ENCODE results near the gene NLK. TPM values are rescaled to one million over a fixed set of nuclear protein-coding genes. Genes with fewer than 3 reads are reported as not detected.
"Not testable (repeated sequence)": the region's sequence is repeated elsewhere in the genome, so short reads cannot be mapped to it uniquely, and the experiment has no call there.

Gene NLK
- total RNA-seq, 1 donor from 2014 or later, result 30.6 TPM

DNA sequence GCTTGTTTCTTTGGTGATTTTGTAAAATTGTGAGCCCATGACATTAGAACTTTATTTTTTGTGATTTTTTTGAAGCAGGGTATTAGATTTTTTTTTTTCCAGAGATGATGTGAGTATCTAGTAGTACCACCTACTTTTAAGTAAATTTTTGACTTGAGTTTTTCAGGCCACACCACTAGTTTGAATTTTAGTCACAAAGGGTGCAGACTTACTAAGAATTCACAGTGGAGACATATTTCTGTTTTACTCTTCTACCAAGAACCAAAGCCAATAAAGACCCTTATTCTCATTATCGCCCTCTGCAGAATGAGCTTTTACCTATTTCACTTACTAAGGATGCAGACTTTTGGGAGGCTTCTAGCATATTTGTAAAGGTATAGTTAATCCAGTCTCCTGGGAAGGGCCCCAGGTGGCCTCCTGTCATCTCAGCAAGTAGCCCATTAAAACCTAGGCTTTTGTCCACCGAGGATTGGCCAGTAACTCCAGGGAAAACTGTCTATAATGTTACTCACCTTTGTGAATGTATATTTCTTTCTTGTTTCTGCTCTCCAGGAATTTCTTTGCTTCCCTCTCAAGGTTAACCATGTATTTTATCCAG is 30.6 kb downstream of the NLK start:
- H4K20me1 ChIP-seq (ENCODE audit: insufficient read depth, low read length), result peaks cover 71% of the 10 kb centered on the region
- peaks cover 5% of the 10 kb centered on the region for H3K36me3 Mint-ChIP-seq (ENCODE audit: low read depth, unreplicated experiment)
- no peaks in the 10 kb centered on the region for H3K27me3 ChIP-seq (ENCODE audit: insufficient read depth, low read length)
- no peak overlapping the region for H3K27ac Mint-ChIP-seq (ENCODE audit: unreplicated experiment)
- no peak overlapping the region for H2AFZ ChIP-seq (ENCODE audit: low read depth, low read length)
- FAIRE-seq, result no peak
- H3K9ac ChIP-seq (ENCODE audit: low read length), result no peak overlapping the region
- H3K4me1 Mint-ChIP-seq (ENCODE audit: low read depth, unreplicated experiment), result peaks cover 2% of the 10 kb centered on the region
- peaks cover 1% of the 10 kb centered on the region for H3K9me3 Mint-ChIP-seq (ENCODE audit: unreplicated experiment)
- no peaks in the 10 kb centered on the region for H3K4me1 ChIP-seq (ENCODE audit: insufficient read depth, low read length)
- DNase-seq (ENCODE audit: low read depth), result no peak
- H3K27ac ChIP-seq (ENCODE audit: low read depth, low read length), result no peak overlapping the region
- no peaks in the 10 kb centered on the region for H3K36me3 ChIP-seq (ENCODE audit: insufficient read depth, low read length)
- H3K27me3 Mint-ChIP-seq (ENCODE audit: low read depth, unreplicated experiment), result no peaks in the 10 kb centered on the region
- TF ChIP-seq EZH2 (IDR thresholded peaks at IDR 0.05; ENCODE audit: insufficient read depth, low read length) (no peak), CTCF (IDR thresholded peaks at IDR 0.05; ENCODE audit: insufficient read depth, low read depth, low read length) (no peak)
- no peak overlapping the region for H3K4me3 Mint-ChIP-seq (ENCODE audit: unreplicated experiment)
- H3K4me3 ChIP-seq (ENCODE audit: insufficient read depth, low read depth, low read length), result no peak overlapping the region
- H3K79me2 ChIP-seq (ENCODE audit: insufficient read depth, low read length), result peaks cover 95% of the 10 kb centered on the region
- H3K9me3 ChIP-seq (ENCODE audit: insufficient read depth, low read depth, low read length), result no peaks in the 10 kb centered on the region
- H3K4me2 ChIP-seq (ENCODE audit: low read length), result no peak overlapping the region

DNA sequence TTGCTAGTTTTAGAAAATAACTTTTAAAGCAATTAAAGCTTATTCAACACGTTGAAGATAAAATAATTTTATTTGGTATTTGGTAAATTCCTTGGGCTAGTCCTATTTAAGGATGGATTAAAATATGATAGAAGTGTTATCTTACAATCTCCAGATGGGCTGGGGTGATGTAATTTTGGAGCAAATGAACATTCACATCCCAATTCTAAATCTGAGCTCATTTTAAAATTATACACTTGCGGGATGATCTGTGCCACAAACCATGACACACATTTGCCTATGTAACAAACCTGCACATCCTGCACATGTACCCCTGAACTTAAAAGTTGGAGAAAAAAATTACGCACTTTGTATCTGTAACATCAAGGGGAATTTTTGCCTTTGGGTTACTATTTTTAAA is 31.5 kb downstream of the NLK start:
- no peak for TF ChIP-seq CTCF (IDR thresholded peaks at IDR 0.05; ENCODE audit: insufficient read depth, low read depth, low read length)
- TF ChIP-seq EZH2 (IDR thresholded peaks at IDR 0.05; ENCODE audit: insufficient read depth, low read length), result no peak
- peaks cover 2% of the 10 kb centered on the region for H3K4me1 Mint-ChIP-seq (ENCODE audit: low read depth, unreplicated experiment)
- no peak for DNase-seq (ENCODE audit: low read depth)
- Histone ChIP-seq H3K9me3 (ENCODE audit: insufficient read depth, low read depth, low read length) (no peaks in the 10 kb centered on the region), H3K27me3 (ENCODE audit: insufficient read depth, low read length) (no peaks in the 10 kb centered on the region), H3K9ac (ENCODE audit: low read length) (no peak overlapping the region), H3K4me3 (ENCODE audit: insufficient read depth, low read depth, low read length) (no peak overlapping the region), H3K4me1 (ENCODE audit: insufficient read depth, low read length) (no peaks in the 10 kb centered on the region), H4K20me1 (ENCODE audit: insufficient read depth, low read length) (peaks cover 72% of the 10 kb centered on the region), H3K27ac (ENCODE audit: low read depth, low read length) (no peak overlapping the region), H3K36me3 (ENCODE audit: insufficient read depth, low read length) (no peaks in the 10 kb centered on the region), H3K79me2 (ENCODE audit: insufficient read depth, low read length) (peaks cover 95% of the 10 kb centered on the region), H3K4me2 (ENCODE audit: low read length) (no peak overlapping the region), H2AFZ (ENCODE audit: low read depth, low read length) (no peak overlapping the region)
- FAIRE-seq, result no peak
- no peak overlapping the region for H3K4me3 Mint-ChIP-seq (ENCODE audit: unreplicated experiment)
- no peaks in the 10 kb centered on the region for H3K27me3 Mint-ChIP-seq (ENCODE audit: low read depth, unreplicated experiment)
- peaks cover 2% of the 10 kb centered on the region for H3K36me3 Mint-ChIP-seq (ENCODE audit: low read depth, unreplicated experiment)
- H3K27ac Mint-ChIP-seq (ENCODE audit: unreplicated experiment), result no peak overlapping the region
- H3K9me3 Mint-ChIP-seq (ENCODE audit: unreplicated experiment), result peaks cover 1% of the 10 kb centered on the region

- Mint-ChIP-seq H3K36me3 (ENCODE audit: low read depth, unreplicated experiment) (peaks cover 6% of the 10 kb centered on the region), H3K4me3 (ENCODE audit: unreplicated experiment) (no peak overlapping the region), H3K9me3 (ENCODE audit: unreplicated experiment) (peaks cover 1% of the 10 kb centered on the region), H3K27ac (ENCODE audit: unreplicated experiment) (no peak overlapping the region), H3K4me1 (ENCODE audit: low read depth, unreplicated experiment) (peaks cover 2% of the 10 kb centered on the region), H3K27me3 (ENCODE audit: low read depth, unreplicated experiment) (no peaks in the 10 kb centered on the region)
- H3K9ac ChIP-seq (ENCODE audit: low read length), result no peak overlapping the region
- TF ChIP-seq EZH2 (IDR thresholded peaks at IDR 0.05; ENCODE audit: insufficient read depth, low read length) (no peak), CTCF (IDR thresholded peaks at IDR 0.05; ENCODE audit: insufficient read depth, low read depth, low read length) (no peak)
- FAIRE-seq (no peak), DNase-seq (ENCODE audit: low read depth) (no peak)
- peaks cover 86% of the 10 kb centered on the region for H4K20me1 ChIP-seq (ENCODE audit: insufficient read depth, low read length)
- H3K9me3 ChIP-seq (ENCODE audit: insufficient read depth, low read depth, low read length), result no peaks in the 10 kb centered on the region
- H2AFZ ChIP-seq (ENCODE audit: low read depth, low read length), result no peak overlapping the region
- H3K36me3 ChIP-seq (ENCODE audit: insufficient read depth, low read length), result no peaks in the 10 kb centered on the region
- H3K27ac ChIP-seq (ENCODE audit: low read depth, low read length), result no peak overlapping the region
- no peak overlapping the region for H3K4me3 ChIP-seq (ENCODE audit: insufficient read depth, low read depth, low read length)
- no peak overlapping the region for H3K4me2 ChIP-seq (ENCODE audit: low read length)
- H3K79me2 ChIP-seq (ENCODE audit: insufficient read depth, low read length), result peaks cover 99% of the 10 kb centered on the region
- H3K27me3 ChIP-seq (ENCODE audit: insufficient read depth, low read length), result no peaks in the 10 kb centered on the region
- no peaks in the 10 kb centered on the region for H3K4me1 ChIP-seq (ENCODE audit: insufficient read depth, low read length)
Observed at GRCh38 chr17:28076144-28076543, 33.7 kb downstream of the NLK start.

GRCh38 chr17:28077140-28077539 is 34.7 kb downstream of the NLK start:
- not testable (repeated sequence) for H3K36me3 ChIP-seq (ENCODE audit: insufficient read depth, low read length); DNase-seq (ENCODE audit: low read depth); H3K27me3 ChIP-seq (ENCODE audit: insufficient read depth, low read length); H2AFZ ChIP-seq (ENCODE audit: low read depth, low read length); H3K4me3 Mint-ChIP-seq (ENCODE audit: unreplicated experiment); H3K27me3 Mint-ChIP-seq (ENCODE audit: low read depth, unreplicated experiment); H3K36me3 Mint-ChIP-seq (ENCODE audit: low read depth, unreplicated experiment); H3K27ac ChIP-seq (ENCODE audit: low read depth, low read length); H3K4me1 Mint-ChIP-seq (ENCODE audit: low read depth, unreplicated experiment); H3K4me2 ChIP-seq (ENCODE audit: low read length); H3K4me1 ChIP-seq (ENCODE audit: insufficient read depth, low read length); H3K27ac Mint-ChIP-seq (ENCODE audit: unreplicated experiment); FAIRE-seq; H3K9ac ChIP-seq (ENCODE audit: low read length); H3K9me3 ChIP-seq (ENCODE audit: insufficient read depth, low read depth, low read length); H3K9me3 Mint-ChIP-seq (ENCODE audit: unreplicated experiment); H3K4me3 ChIP-seq (ENCODE audit: insufficient read depth, low read depth, low read length)
- Histone ChIP-seq H4K20me1 (ENCODE audit: insufficient read depth, low read length) (peaks cover 86% of the 10 kb centered on the region), H3K79me2 (ENCODE audit: insufficient read depth, low read length) (peaks cover 99% of the 10 kb centered on the region)

Data from astrocyte (in vitro differentiated cells and primary cell).